SU-DHL-6 (cell line): ENCODE data around the gene CTF1.
A peak's percentile ranks its signal among the peaks of the same experiment; 100 is the strongest.

Source experiments
- EZH2phosphoT487 ChIP-seq: fragments of 200-600 bp; sonication (generic), shearing (Covaris generic); conservative IDR thresholded peaks from 2 replicates; pipeline ENCODE4 v1.6.1; 2018; ENCODE audit warnings: mild to moderate bottlenecking, antibody characterized with exemption, low read length, moderate library complexity, mixed read lengths
- TF ChIP-seq, protein P1 (sequence below): fragments of 200-600 bp; sonication (generic); IDR thresholded peaks from one replicate; pipeline ENCODE4 v1.5.1; 2017; ENCODE audit warnings: antibody characterized with exemption, mild to moderate bottlenecking, low read length, moderate library complexity; ENCODE audit not compliant: insufficient read depth, poor library complexity, severe bottlenecking

DNA sequence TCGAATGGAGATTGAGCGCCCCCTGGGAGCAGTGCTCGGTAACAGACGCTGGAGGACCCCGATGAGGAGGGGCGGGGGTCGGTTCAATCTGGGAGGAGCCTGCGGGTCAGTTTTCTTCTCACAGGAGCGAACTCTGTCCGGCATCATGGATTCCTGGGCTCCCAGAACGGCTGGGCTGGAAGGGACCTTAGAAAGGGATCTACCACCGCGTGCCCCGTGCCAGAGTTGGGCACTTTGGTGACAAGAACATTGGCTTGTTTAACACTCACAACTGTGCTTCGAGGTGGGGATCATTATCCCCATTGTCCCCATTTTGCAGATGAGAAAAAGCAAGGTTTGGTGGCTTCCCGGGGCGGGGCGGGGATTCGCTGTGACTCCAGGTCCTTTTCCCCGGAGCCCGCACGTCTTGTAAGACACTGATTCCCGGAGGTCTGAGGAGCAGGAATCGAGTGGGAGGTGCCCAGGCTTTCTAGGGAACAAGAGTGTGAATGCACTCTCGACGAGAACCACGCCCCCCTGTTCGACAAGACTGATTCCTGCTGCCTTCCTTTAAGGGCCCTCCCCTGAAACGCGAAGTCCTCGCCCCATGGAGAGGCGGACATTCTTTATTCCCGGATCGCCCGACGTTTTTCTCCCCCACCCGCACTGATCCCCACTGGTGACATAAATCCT, 25.5 kb downstream of the CTF1 start:
- TF ChIP-seq, protein P1, sequence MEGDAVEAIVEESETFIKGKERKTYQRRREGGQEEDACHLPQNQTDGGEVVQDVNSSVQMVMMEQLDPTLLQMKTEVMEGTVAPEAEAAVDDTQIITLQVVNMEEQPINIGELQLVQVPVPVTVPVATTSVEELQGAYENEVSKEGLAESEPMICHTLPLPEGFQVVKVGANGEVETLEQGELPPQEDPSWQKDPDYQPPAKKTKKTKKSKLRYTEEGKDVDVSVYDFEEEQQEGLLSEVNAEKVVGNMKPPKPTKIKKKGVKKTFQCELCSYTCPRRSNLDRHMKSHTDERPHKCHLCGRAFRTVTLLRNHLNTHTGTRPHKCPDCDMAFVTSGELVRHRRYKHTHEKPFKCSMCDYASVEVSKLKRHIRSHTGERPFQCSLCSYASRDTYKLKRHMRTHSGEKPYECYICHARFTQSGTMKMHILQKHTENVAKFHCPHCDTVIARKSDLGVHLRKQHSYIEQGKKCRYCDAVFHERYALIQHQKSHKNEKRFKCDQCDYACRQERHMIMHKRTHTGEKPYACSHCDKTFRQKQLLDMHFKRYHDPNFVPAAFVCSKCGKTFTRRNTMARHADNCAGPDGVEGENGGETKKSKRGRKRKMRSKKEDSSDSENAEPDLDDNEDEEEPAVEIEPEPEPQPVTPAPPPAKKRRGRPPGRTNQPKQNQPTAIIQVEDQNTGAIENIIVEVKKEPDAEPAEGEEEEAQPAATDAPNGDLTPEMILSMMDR = peak; percentile 94
- no peak for TF ChIP-seq EZH2phosphoT487
